GM12878 (cell line): Measurements from ENCODE around the gene ORC1.

ENCODE experiments used
- CEBPZ ChIP-seq: fragments of 150-350 bp; IDR thresholded peaks from 2 replicates; pipeline ENCODE4 v1.6.1; 2016; ENCODE audit warnings: low read depth, low read length
- CTCF ChIP-seq, 3 experiments: IDR thresholded peaks in 2 of 3; conservative IDR thresholded peaks in 1 of 3; 2 replicates each; pipeline ENCODE4 v1.5.1; 2011; ENCODE audit warnings: low read depth in 3 of 3, low read length in 3 of 3, mild to moderate bottlenecking in 3 of 3, control low read depth in 2 of 3, moderate library complexity in 2 of 3, inconsistent platforms in 1 of 3, mixed read lengths in 1 of 3; ENCODE audit not compliant: control insufficient read depth in 2 of 3, insufficient read depth in 1 of 3; ENCODE audit errors: extremely low read depth in 1 of 3
- ELK1 ChIP-seq: IDR thresholded peaks from 2 replicates; pipeline ENCODE4 v1.6.1; 2012; ENCODE audit warnings: low read depth, low read length, improper control_type of control experiment
- HCFC1 ChIP-seq: fragments of 150-350 bp; IDR thresholded peaks from 2 replicates; pipeline ENCODE4 v1.6.1; 2014; ENCODE audit warnings: low read length
- POLR2A ChIP-seq: IDR thresholded peaks from 2 replicates; pipeline ENCODE4 v1.6.1; 2011; ENCODE audit warnings: low read depth, mild to moderate bottlenecking, low read length
- RAD21 ChIP-seq: IDR thresholded peaks from 2 replicates; pipeline ENCODE4 v1.6.1; 2011; ENCODE audit warnings: mild to moderate bottlenecking, low read depth, low read length, moderate library complexity; ENCODE audit not compliant: insufficient read depth
- SMARCA5 ChIP-seq: fragments of 450-650 bp; IDR thresholded peaks from 2 replicates; pipeline ENCODE4 v1.6.1; 2017; ENCODE audit warnings: mild to moderate bottlenecking

- no peak for TF ChIP-seq HCFC1
- TF ChIP-seq SMARCA5 = no peak
- no peak for TF ChIP-seq CEBPZ
- no peak for TF ChIP-seq ELK1
- no peak for TF ChIP-seq POLR2A
- TF ChIP-seq CTCF (IDR thresholded peaks at IDR 0.05 in 2 of 3, conservative IDR thresholded peaks at IDR 0.05 in 1 of 3; ENCODE audit: control insufficient read depth in 2 of 3, extremely low read depth in 1 of 3, insufficient read depth in 1 of 3, low read depth in 3 of 3, low read length in 3 of 3) = no peak
- TF ChIP-seq RAD21 = no peak
These were observed 31.0 kb upstream of the ORC1 start for GRCh38 chr1:52435211-52435610.
